Measurements from ENCODE around the gene DCX.

DCX gene

DNA sequence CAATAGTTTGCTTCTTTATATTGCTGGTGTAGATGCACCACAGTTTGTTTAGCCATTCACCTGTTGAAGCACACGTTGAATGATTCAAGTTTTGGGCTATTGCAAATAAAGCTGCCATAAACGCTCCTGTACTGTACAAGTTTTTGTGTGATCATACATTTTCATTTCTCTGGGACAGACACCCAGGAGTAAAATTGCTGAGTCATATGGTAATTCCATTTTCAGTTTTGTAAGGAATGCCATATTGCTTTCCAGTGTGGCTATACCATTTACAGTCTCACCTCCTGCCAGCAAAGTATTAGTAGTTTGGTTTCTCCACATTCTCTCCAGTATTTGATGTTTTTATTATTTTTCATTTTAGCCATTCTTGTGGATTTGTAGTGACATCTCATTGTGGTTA, 109.7 kb downstream of the DCX start:
- no peak for DNase-seq

DNA sequence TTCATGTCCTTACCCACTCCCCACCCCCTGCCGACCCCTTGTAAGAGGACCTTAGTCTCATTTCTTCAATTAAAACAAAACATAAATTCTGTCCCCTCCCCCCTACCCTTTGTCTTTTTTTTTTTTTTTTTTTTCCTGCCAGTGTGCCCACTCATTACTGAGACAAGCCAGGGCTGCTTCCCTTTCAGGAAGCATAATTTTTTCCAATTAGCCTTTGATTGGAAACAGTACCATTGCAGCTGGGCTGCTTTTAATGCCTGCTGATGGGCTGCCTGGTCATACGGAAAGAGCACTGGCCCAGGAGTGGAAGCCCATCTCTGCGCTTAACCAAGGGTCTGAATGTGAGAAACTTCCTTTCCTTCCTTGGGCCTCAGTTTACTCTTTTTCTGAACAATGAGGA, 123.2 kb downstream of the DCX start:
- no peak for DNase-seq

DNA sequence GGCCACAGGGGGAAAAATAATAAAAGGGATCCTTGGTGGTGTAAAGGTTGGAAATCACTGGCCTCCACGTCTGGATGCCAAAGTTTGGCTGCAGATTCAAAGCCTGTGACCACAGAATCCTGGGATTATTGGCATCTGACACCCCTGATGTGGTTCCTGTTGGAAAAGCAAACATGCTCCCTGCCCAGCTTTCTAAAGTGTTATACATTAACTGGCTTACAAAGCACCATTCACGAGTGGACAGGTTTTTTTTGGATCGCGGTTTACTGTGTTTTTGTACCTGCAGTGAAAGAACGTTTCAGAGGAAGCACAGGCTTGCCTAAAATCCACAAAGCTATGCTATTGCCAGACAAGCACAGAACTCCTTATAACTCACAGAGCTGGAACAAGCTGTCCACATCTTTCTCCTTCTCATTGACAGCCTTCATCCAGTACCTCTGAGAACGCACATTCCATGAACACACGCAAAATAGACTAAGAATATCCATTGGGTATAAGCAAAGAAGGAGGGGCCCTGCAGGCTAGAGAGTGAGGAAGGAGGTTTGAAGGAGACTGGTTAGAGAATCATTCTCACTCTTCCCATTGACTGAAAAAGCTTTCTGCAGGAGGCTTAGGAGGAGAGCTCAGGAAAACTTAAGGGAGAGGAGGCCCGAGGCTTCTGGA, 127.2 kb downstream of the DCX start:
- DNase-seq: no peak

DNA sequence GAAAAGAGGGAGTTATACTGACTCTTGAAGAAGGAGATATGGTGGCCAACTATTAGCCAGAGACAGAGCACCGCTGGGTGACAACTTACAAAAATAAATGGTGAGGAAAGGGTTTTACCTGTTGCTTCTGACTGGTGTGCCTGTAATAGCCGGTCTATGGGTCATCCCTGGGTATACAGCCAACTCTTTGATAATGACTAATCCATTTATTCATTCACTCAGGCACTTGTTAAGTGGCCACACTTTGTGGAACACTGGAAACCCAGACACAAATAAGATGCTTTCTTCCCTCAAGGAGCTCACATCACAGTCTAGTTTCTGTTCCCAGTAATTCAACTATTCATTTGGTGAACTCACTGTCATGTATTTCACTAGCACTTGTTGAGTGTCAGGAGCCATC, 128.5 kb downstream of the DCX start:
- no peak for DNase-seq

DNA sequence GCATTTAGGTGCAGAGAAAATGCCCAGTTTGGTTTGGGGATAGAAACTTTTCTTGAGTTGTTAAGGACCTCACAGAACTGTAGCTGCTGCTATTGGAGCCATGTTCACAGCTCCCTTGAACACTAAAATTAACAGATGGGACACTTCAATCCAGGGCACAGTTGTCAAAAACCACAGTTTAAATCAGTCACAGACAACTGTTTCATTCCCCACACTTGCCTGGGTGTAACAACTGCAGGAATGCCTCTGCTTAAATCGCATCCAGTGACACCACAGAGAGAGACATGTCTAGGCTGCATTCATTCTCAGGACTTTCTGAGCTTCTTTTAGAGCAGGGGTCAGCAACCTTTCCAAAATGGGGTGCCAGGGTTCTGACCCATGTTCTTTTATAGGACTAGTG, 129.0 kb downstream of the DCX start:
- DNase-seq: no peak

DNA sequence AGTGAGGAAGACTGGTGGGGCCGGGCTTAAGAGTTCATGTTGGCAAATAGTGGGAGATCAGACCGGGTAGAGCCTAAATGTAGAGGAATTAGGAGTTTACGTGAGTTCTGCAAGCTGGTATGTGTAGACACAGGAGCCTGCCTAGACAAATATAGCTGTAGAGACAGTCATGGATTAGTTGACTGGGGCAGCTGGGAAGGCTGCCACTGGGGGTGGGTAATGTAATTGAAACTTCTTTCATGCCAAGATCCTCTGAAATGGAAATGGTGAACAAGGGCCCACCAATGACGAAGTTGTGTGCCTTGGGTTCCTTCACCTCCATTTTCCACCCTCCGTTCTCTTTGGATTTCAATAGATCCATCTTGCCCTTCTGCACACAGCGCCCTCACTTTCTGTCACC, 129.9 kb downstream of the DCX start:
- no peak for DNase-seq

DNA sequence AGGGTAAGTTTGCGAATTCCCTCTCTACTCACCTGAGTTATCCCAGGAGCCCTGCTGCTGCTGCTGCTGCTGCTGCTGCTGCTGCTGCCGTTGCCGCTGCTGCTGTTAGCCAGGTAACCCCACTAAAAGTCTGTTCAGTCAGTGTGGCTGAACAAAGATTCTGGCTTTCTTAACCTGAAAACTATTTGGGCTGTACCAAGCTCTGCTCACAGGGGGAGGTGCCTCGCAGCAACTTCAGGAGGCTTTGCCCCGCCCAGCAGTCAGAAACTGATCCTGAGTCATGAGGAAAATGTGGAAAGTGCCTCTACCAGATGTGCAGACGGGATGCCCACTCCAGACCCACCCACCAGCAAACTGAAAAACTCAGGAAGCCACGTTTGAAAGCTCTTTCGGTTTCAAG, 141.7 kb downstream of the DCX start, which contains the start of gene CAPN6:
CAPN6 (minus strand) TSS at position 145 of the 400 bp plus-strand sequence. CDS start 6,547 bp downstream, outside the sequence.
- no peak for DNase-seq

DNA sequence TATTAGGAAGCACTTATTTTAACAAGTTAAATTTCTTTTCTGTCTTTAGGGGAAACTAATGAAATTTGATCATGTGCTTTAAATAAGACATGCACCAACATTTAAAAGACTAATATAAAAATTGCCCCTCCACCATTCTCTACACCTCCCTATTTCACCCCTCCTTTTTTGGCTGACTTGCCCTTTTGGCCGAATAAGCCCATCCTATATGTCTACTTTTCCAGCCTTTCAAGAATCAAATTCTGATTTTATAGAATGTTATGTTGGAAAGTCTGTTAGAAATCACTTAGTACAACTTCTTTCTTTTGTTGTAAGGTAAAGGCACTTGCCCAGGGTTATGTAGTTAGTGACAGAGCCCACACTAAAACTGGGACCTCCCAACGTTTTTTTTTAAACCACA, 143.5 kb downstream of the DCX start:
- DNase-seq: no peak

DNA sequence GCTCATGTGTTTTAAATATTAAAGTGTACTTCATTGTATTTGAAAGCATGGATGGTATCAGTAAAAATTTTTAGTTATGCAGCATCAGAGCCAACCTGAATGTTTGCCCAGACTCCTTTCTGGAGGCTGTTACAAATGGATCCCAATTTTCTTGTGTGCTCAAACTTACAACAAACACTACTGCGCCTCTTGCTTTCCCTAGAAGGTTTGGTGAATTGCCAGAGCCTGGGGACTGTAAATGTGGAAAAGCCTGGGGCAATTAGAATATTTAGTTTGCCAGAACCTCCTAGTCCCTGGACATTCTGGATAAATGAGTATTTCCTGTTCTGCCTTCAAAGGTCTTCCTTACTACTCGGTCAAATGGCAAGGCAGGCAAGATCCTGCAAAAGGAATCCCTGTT, 146.5 kb downstream of the DCX start:
- DNase-seq: no peak

DNA sequence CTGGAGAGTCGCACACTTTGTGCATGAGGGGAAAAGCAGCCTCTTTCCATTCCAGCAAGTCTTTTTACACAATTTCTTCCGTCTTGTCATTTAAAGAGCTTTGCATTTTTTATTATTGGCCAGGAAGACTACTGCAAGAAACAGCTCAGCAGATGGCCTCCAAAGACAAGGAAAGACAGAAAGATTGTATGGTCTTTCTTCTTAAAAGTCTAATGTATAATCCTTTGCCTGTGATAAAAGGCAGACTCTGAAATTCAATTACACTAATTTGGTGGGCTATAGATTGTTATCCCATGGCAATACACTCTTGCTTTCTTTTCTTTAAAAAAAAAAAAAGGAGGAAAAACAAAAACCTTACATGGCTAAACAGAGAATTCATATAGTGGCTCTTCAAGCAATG, 147.6 kb downstream of the DCX start:
- no peak for DNase-seq

DNA sequence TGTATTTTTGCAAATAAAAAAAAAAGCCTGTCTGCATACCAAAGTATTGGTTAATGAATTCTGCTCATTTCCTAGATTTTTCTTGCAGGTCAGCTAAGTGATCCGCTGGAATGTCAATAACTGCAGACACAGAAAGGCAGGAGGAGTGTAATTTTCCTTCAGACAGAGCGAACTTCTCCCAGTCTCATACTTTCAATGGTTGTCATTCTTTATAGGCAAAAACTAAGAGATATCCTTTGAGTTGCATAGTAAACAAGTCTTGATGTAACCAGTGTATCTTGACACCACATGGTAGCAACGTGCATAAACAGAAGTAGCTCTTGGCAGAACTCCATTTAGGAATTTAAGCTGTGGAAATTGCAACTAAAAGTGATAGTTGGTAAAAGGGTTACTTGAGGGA, 149.9 kb downstream of the DCX start:
- DNase-seq: no peak

DNA sequence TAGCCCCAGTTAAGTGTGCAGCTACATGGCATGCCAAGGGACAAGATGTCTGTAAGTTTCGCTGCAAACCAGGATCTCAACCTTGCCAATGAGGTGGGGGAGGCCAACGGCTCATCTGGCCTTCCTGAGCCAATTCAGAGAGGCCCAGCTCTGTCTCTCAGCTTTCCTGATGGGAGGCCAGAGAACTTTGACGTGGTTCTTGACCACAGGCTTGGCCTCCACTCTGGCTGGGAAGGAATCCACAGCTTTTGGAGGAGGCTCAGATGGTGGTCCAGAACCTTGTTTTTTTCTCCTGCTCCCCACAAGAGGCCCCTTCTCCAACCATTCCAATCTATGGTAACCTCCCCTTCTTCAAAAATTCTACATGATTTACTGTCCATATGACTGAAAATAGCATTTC, 151.5 kb downstream of the DCX start:
- no peak for DNase-seq

DNA sequence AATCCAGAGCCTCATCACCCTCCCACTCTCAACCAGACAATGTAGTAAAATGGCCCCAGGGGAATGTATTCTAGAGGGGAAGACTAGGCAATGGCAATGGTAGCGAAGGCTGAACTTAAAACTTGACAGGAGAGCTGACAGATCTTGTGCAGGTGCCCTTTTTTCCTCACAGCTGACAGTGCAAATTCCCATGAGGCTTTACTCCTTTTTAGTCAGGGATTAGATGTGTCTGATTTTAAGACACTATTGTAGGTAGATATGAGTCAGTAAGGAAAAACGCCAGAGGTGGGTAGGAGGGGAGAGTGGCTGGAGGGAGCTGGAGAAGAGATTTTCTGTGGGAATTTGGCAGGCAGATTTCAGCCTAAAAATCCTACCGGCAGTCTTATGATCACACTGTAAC, 152.4 kb downstream of the DCX start:
- no peak for DNase-seq

DNA sequence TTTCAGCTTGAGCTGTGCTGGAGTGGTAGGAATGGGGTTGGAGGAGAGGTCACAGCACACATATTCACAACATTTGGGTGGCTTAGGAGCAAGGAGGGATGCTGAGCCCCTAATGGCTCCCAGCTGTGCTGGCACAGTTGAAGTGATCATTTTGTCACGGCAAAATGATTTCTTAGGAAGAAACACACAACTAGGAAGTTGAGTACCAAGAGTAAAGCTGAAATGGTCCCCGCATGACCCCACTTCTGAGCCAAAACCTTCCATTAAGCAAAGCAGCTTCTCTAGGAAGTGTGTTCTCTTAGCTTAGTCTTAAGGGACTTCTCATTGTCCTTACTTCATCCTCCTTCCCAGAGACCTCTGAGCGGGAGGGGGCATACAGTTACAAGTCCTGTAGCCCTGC, 154.3 kb downstream of the DCX start:
- DNase-seq: peak; percentile 17

DNA sequence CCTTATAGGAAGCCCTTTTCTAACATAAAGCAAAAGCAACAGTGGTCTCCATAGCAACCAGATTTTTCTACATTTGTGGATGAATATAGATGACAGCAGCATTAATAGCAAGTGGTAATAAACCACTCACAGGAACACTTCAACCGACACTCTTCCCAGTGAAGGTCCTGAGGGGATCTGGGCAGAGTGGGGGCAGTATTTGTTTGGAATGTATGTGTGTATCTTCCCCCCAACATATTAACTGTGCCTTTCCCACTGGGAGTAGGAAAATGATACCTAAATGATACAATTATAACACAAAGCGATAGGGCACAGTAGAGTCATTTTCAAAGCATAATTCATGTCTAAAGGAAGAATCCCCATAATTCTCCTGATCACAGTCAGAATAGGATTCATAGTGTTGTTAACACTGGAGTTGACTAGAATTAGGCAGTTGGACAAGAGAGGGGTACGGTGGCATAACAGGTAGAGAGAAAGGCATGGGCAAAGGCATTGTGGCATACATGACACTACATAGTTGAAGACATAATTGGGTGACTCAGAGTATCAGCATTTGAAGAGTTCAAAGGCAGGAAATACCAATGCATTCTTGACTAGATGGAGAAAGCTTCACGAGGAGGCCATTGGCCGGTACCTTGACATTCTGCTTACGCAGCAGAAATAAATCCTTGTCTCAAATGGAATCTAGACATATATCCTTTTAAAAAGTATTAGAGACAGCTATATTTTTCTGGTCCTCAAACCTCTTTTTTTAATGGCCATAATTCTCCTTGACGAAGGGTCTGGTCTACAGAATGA, 156.9 kb downstream of the DCX start:
- DNase-seq: no peak

DNA sequence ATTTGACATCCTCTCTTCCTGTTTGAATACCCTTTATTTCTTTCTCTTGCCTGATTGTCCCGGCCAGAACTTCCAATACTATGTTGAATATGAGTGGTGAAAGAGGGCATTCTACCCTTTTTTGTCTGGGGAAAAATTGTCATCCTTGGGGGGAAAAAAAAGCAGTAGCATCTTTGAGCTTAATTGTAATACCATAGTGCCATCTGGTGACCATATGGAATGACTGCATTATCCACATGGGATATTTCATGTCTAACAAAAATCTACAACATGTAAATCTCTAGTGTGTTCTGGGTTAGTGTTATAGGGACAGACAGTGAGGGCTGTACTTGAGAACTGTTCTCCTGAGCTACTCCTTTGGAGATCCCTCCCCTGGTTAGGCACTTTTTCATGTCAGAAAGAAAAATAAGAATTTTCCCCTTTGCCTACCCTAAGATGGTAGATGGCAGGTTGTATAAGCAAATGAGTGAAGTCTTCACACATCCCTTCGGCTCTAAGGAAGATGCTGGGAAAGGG, 167.7 kb downstream of the DCX start:
- DNase-seq: peak; percentile 18

Data from DMS79 treated with DMSO at 0.1 percent for 48 hours (cell line).